PFSK-1 (cell line): Measurements from ENCODE around the gene FERD3L.

Experiments used
- FOXP2 ChIP-seq: optimal IDR thresholded peaks from 2 replicates; pipeline ENCODE3; 2011; ENCODE audit warnings: borderline replicate concordance, control low read depth, inconsistent platforms; ENCODE audit not compliant: insufficient read depth; ENCODE audit errors: extremely low read length, extremely low read depth
- POLR2AphosphoS5 ChIP-seq: IDR thresholded peaks from 2 replicates; pipeline ENCODE4 v1.6.1; 2012; ENCODE audit warnings: low read depth, mild to moderate bottlenecking, control low read depth, low read length, moderate library complexity
- SIN3A ChIP-seq: IDR thresholded peaks from 2 replicates; pipeline ENCODE4 v1.6.1; 2012; ENCODE audit warnings: mild to moderate bottlenecking, low read length, moderate library complexity, borderline replicate concordance; ENCODE audit not compliant: insufficient read depth
- TAF1 ChIP-seq: IDR thresholded peaks from 2 replicates; pipeline ENCODE4 v1.6.1; 2012; ENCODE audit warnings: low read length, control low read depth, borderline replicate concordance; ENCODE audit not compliant: insufficient read depth
- TF ChIP-seq, protein P1 (sequence below), 2 experiments: IDR thresholded peaks; 2 replicates each; pipeline versions ENCODE4 v1.6.1 to v1.8.0; 2011 to 2012; ENCODE audit warnings: low read depth in 2 of 2, low read length in 2 of 2, control low read depth in 1 of 2, inconsistent platforms in 1 of 2, mild to moderate bottlenecking in 1 of 2, moderate library complexity in 1 of 2; ENCODE audit not compliant: insufficient read depth in 1 of 2

FERD3L gene

DNA sequence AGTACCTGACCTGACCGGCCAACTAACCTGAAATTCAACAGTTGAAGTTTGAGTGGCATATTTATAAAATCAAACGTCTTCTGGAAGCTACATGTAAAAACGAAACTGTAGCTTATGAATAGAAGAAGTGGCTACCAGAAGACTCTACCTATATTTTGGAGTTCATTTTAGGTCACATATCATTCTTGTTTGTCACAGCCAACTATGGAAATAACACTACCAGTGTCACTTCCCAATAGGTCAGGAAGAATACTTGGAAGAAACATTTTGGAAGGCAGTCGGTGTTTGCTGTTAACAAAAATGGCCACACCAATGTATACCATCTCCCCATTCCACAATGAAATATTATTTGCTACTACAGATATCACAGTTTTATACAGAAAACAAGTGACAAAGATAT lies 40.4 kb downstream of the FERD3L start:
- TF ChIP-seq TAF1 (no peak), FOXP2 (no peak), POLR2AphosphoS5 (no peak), SIN3A (no peak)
- TF ChIP-seq, protein P1, sequence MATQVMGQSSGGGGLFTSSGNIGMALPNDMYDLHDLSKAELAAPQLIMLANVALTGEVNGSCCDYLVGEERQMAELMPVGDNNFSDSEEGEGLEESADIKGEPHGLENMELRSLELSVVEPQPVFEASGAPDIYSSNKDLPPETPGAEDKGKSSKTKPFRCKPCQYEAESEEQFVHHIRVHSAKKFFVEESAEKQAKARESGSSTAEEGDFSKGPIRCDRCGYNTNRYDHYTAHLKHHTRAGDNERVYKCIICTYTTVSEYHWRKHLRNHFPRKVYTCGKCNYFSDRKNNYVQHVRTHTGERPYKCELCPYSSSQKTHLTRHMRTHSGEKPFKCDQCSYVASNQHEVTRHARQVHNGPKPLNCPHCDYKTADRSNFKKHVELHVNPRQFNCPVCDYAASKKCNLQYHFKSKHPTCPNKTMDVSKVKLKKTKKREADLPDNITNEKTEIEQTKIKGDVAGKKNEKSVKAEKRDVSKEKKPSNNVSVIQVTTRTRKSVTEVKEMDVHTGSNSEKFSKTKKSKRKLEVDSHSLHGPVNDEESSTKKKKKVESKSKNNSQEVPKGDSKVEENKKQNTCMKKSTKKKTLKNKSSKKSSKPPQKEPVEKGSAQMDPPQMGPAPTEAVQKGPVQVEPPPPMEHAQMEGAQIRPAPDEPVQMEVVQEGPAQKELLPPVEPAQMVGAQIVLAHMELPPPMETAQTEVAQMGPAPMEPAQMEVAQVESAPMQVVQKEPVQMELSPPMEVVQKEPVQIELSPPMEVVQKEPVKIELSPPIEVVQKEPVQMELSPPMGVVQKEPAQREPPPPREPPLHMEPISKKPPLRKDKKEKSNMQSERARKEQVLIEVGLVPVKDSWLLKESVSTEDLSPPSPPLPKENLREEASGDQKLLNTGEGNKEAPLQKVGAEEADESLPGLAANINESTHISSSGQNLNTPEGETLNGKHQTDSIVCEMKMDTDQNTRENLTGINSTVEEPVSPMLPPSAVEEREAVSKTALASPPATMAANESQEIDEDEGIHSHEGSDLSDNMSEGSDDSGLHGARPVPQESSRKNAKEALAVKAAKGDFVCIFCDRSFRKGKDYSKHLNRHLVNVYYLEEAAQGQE (IDR thresholded peaks at IDR 0.05; ENCODE audit: insufficient read depth in 1 of 2, low read depth in 2 of 2, low read length in 2 of 2), result no peak

DNA sequence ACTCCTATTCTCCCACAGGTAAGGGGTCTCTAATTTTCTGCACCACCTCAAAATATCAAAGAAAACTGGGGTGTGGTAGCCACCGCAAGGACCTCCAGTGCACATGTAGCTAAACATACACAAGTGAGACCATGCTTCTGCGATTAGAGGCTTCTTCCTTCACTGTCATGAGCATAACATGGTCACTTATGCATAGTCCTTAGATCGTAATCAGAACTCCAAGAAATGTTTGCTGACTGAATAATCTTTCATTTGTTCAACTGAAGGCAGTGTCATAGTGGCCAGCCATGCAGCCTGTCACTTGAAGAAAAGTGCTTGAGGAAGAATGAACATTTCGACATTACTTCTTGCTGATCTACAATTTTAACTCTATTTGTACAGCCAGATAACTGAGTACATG lies 42.3 kb downstream of the FERD3L start:
- TF ChIP-seq FOXP2 (no peak), TAF1 (no peak), SIN3A (no peak), POLR2AphosphoS5 (no peak)
- TF ChIP-seq, protein P1 (IDR thresholded peaks at IDR 0.05; ENCODE audit: insufficient read depth in 1 of 2, low read depth in 2 of 2, low read length in 2 of 2), result no peak

DNA sequence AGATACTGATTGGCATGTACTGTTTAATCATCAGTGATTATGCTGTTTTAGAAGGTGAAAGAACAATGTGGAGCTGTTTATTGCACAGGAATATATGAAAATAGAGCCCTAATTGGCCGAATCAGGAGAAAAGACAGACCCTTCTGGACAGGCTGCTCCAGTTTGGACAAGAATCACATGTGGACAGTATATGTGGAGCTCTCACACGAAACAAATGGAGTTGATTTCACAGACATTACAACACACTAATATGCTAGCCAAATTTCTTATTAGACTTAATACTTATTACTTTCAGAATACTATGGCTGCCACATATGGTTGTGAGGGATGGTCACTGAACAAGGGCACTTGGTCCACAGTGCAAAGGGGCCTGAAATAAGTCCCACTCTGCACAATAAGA lies 43.3 kb downstream of the FERD3L start:
- TF ChIP-seq POLR2AphosphoS5 (no peak), FOXP2 (no peak), SIN3A (no peak), TAF1 (no peak)
- TF ChIP-seq, protein P1 (IDR thresholded peaks at IDR 0.05; ENCODE audit: insufficient read depth in 1 of 2, low read depth in 2 of 2, low read length in 2 of 2), result no peak

DNA sequence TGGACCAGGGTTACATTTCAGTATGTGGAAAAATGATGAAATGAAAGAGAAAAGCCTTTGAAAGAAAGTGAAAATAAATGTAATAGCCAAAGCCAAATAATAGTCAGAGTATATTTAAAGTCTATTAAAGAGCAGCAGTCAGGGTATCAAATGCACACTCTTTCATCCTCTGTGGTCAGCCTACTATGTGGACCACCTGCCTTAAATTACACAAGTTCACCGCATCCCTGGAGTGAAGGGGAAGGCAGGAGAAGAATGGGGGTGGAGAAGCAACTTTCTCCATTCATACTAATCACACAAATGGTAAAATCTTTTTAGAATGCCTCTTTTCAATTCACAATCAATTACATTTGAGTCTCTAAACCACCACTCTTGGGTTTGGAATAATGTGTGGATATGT lies 43.7 kb downstream of the FERD3L start:
- TF ChIP-seq POLR2AphosphoS5, result no peak
- TF ChIP-seq SIN3A, result no peak
- TF ChIP-seq TAF1, result no peak
- TF ChIP-seq FOXP2, result no peak
- TF ChIP-seq, protein P1 (IDR thresholded peaks at IDR 0.05; ENCODE audit: insufficient read depth in 1 of 2, low read depth in 2 of 2, low read length in 2 of 2), result no peak

DNA sequence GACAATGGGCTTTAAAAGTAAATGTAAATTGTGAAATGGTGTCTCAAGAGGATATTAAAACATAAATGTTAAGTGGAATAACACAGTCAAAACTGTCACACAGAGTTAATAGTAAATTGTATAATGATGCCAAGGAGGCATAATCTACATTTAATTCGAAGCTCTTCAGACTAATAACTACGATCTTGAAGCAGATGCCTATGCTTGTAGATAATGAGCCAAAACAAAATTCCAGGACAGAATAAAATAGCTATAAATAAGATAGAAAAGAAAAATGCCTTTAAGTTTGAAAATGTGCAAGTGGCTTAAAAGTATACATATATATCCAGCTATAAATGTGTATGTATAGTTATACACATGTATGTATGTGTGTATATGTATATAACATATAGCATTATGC lies 45.3 kb downstream of the FERD3L start:
- TF ChIP-seq SIN3A (no peak), POLR2AphosphoS5 (no peak), TAF1 (no peak), FOXP2 (no peak)
- TF ChIP-seq, protein P1 (IDR thresholded peaks at IDR 0.05; ENCODE audit: insufficient read depth in 1 of 2, low read depth in 2 of 2, low read length in 2 of 2), result no peak
